ENCODE results near the gene KLHL26. TPM values are rescaled to one million over a fixed set of nuclear protein-coding genes. Genes with fewer than 3 reads are reported as not detected.

KLHL26 gene
- total and polyA plus RNA-seq, 2 of the 13 experiments (the other 11 are each of a cell fraction or from before 2014, with no cell fraction given): 1.5 to 1.7 TPM

DNA sequence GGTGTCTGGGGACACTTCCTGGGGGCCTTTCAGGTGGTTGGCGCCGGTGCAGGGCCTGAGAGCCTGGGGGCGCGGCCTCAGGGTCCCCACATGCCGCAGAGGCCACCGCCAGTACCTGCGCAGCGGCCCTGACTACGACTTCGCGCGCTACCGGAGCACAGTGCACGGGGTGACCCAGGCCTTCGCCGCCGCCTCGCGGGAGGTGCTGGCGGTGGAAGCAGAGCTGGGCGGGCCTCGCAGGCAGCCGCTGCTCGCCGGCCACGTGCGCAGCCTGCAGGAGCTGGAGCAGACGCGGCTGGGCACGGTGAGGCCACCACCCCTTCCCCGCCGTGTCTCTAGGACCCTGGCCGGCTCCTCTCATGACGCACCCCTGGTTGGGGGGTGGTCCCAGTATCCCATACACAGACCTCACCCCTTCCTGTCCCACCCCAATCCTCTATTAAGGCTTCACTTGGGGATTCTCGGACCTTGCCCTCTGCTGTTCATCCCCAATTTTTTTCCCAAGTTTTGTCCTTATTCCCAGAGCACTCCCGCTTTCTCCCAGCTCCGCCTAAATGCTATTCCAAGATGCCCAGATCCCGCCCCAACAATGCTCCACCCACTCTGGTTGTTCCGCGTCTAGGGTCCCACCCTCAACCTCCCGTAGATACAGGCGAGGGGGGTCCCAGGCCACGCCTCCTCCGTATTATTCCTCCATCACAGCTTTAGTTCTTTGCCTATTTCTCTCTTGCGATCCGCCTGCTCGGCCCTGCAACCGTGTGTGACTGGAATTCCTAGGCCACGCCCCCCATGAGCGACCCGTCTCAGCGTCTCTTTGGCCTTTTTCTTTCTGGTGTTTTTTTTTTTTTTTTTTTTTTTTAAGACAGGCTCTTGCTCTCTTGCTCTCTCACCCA lies 47.2 kb upstream of the KLHL26 start (continued):
- TF ChIP-seq HHEX (CRISPR knock-in tag; IDR thresholded peaks at IDR 0.05): no peak
- TF ChIP-seq ZKSCAN5 (CRISPR knock-in tag; IDR thresholded peaks at IDR 0.05): no peak
- peak; percentile 76; the same call in 1 of the 2 replicates for TF ChIP-seq BRD4 (CRISPR knock-in tag; IDR thresholded peaks at IDR 0.05)
- TF ChIP-seq, protein P1, sequence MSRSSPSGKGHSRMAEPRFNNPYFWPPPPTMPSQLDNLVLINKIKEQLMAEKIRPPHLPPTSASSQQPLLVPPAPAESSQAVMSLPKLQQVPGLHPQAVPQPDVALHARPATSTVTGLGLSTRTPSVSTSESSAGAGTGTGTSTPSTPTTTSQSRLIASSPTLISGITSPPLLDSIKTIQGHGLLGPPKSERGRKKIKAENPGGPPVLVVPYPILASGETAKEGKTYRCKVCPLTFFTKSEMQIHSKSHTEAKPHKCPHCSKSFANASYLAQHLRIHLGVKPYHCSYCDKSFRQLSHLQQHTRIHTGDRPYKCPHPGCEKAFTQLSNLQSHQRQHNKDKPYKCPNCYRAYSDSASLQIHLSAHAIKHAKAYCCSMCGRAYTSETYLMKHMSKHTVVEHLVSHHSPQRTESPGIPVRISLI (CRISPR knock-in tag; IDR thresholded peaks at IDR 0.05; ENCODE audit: borderline replicate concordance): peak; percentile 43; the same call in 1 of the 2 replicates
- TF ChIP-seq MIXL1 (CRISPR knock-in tag; IDR thresholded peaks at IDR 0.05): peak; percentile 54; the same call in 1 of the 2 replicates
- TF ChIP-seq, protein P2, sequence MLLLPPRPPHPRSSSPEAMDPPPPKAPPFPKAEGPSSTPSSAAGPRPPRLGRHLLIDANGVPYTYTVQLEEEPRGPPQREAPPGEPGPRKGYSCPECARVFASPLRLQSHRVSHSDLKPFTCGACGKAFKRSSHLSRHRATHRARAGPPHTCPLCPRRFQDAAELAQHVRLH (CRISPR knock-in tag; IDR thresholded peaks at IDR 0.05; ENCODE audit: borderline replicate concordance, low read depth): no peak; the same call in 1 of the 2 replicates
- peak; percentile 75; the same call in 1 of the 2 replicates for TF ChIP-seq KLF13 (CRISPR knock-in tag; IDR thresholded peaks at IDR 0.05)
- TF ChIP-seq, protein P3, sequence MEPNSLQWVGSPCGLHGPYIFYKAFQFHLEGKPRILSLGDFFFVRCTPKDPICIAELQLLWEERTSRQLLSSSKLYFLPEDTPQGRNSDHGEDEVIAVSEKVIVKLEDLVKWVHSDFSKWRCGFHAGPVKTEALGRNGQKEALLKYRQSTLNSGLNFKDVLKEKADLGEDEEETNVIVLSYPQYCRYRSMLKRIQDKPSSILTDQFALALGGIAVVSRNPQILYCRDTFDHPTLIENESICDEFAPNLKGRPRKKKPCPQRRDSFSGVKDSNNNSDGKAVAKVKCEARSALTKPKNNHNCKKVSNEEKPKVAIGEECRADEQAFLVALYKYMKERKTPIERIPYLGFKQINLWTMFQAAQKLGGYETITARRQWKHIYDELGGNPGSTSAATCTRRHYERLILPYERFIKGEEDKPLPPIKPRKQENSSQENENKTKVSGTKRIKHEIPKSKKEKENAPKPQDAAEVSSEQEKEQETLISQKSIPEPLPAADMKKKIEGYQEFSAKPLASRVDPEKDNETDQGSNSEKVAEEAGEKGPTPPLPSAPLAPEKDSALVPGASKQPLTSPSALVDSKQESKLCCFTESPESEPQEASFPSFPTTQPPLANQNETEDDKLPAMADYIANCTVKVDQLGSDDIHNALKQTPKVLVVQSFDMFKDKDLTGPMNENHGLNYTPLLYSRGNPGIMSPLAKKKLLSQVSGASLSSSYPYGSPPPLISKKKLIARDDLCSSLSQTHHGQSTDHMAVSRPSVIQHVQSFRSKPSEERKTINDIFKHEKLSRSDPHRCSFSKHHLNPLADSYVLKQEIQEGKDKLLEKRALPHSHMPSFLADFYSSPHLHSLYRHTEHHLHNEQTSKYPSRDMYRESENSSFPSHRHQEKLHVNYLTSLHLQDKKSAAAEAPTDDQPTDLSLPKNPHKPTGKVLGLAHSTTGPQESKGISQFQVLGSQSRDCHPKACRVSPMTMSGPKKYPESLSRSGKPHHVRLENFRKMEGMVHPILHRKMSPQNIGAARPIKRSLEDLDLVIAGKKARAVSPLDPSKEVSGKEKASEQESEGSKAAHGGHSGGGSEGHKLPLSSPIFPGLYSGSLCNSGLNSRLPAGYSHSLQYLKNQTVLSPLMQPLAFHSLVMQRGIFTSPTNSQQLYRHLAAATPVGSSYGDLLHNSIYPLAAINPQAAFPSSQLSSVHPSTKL (CRISPR knock-in tag; IDR thresholded peaks at IDR 0.05): 0 out of 2 replicates have a peak, but pooled peaks have one; percentile 35
- peak; percentile 99 for TF ChIP-seq CENPT (CRISPR knock-in tag; IDR thresholded peaks at IDR 0.05; ENCODE audit: low read depth)
- TF ChIP-seq ZNF136 (CRISPR knock-in tag; IDR thresholded peaks at IDR 0.05; ENCODE audit: low read depth): 0 out of 2 replicates have a peak, but pooled peaks have one; percentile 47
- TF ChIP-seq SIN3B (IDR thresholded peaks at IDR 0.05; ENCODE audit: low read length): no peak
- peak; percentile 56 for TF ChIP-seq NR2C2 (CRISPR knock-in tag; IDR thresholded peaks at IDR 0.05; ENCODE audit: borderline replicate concordance)
- TF ChIP-seq, protein P4, sequence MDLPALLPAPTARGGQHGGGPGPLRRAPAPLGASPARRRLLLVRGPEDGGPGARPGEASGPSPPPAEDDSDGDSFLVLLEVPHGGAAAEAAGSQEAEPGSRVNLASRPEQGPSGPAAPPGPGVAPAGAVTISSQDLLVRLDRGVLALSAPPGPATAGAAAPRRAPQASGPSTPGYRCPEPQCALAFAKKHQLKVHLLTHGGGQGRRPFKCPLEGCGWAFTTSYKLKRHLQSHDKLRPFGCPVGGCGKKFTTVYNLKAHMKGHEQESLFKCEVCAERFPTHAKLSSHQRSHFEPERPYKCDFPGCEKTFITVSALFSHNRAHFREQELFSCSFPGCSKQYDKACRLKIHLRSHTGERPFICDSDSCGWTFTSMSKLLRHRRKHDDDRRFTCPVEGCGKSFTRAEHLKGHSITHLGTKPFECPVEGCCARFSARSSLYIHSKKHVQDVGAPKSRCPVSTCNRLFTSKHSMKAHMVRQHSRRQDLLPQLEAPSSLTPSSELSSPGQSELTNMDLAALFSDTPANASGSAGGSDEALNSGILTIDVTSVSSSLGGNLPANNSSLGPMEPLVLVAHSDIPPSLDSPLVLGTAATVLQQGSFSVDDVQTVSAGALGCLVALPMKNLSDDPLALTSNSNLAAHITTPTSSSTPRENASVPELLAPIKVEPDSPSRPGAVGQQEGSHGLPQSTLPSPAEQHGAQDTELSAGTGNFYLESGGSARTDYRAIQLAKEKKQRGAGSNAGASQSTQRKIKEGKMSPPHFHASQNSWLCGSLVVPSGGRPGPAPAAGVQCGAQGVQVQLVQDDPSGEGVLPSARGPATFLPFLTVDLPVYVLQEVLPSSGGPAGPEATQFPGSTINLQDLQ (CRISPR knock-in tag; IDR thresholded peaks at IDR 0.05): peak; percentile 96
- peak; percentile 92 for TF ChIP-seq ZNF605 (CRISPR knock-in tag; IDR thresholded peaks at IDR 0.05)
- peak; percentile 69; the same call in 1 of the 2 replicates for TF ChIP-seq ZNF333 (CRISPR knock-in tag; IDR thresholded peaks at IDR 0.05; ENCODE audit: borderline replicate concordance)
- TF ChIP-seq FOSL1 (CRISPR knock-in tag; IDR thresholded peaks at IDR 0.05; ENCODE audit: borderline replicate concordance): peak; percentile 42; the same call in 1 of the 2 replicates
- TF ChIP-seq ZNF232 (CRISPR knock-in tag; IDR thresholded peaks at IDR 0.05; ENCODE audit: borderline replicate concordance): peak; percentile 95
- TF ChIP-seq ZKSCAN1 (IDR thresholded peaks at IDR 0.05; ENCODE audit: low read length): no peak
